Measurements from ENCODE around the gene HEYL. TPM values are rescaled to one million over a fixed set of nuclear protein-coding genes. Genes with fewer than 3 reads are reported as not detected.

Gene HEYL
- total RNA-seq, 4 donors from 2014 or later, result 11.4 to 19.2 (median 14.3) TPM

- WGBS, 2 donors, result 61 to 73% methylated on average over 8 of the region's 8 CpGs
- Histone ChIP-seq H3K27ac (peak overlapping the region in 1 of 4 donors; percentile 30), H3K4me3 (no peak overlapping the region), H3K4me1 (peaks cover 0 to 11% (median 0%) of the 10 kb centered on the region in 4 donors), H3K36me3 (peaks cover 0 to 27% (median 0%) of the 10 kb centered on the region in 3 donors), H3K27me3 (no peaks in the 10 kb centered on the region), H3K9me3 (no peaks in the 10 kb centered on the region)
- DNase-seq (ENCODE audit: low spot score in 2 of 2), result no peak
- no peak for TF ChIP-seq EP300 (IDR thresholded peaks at IDR 0.05)
- no peak for TF ChIP-seq CTCF (IDR thresholded peaks at IDR 0.05)
- no peak for TF ChIP-seq POLR2A (IDR thresholded peaks at IDR 0.05)
Measured at GRCh38 chr1:39625009-39625408, 14.4 kb downstream of the HEYL start.

GRCh38 chr1:39623053-39623452 is 16.4 kb downstream of the HEYL start:
- H3K27ac ChIP-seq, result no peak overlapping the region
- TF ChIP-seq CTCF (IDR thresholded peaks at IDR 0.05) (no peak), POLR2A (IDR thresholded peaks at IDR 0.05) (no peak), EP300 (IDR thresholded peaks at IDR 0.05) (no peak)
- no peak for DNase-seq (ENCODE audit: low spot score in 2 of 2)
- peaks cover 0 to 13% (median 0%) of the 10 kb centered on the region in 3 donors for H3K36me3 ChIP-seq
- peaks cover 0 to 11% (median 0%) of the 10 kb centered on the region in 4 donors for H3K4me1 ChIP-seq
- WGBS, 2 donors, result 50 to 64% methylated on average over 6 of the region's 6 CpGs
- no peak overlapping the region for H3K4me3 ChIP-seq
- H3K27me3 ChIP-seq, result no peaks in the 10 kb centered on the region
- H3K9me3 ChIP-seq, result no peaks in the 10 kb centered on the region

GRCh38 chr1:39622427-39622826 is 17.0 kb downstream of the HEYL start:
- 93% methylated on average over 3 of the region's 3 CpGs for WGBS, 2 donors
- DNase-seq (ENCODE audit: low spot score in 2 of 2), result no peak
- TF ChIP-seq POLR2A (IDR thresholded peaks at IDR 0.05), result no peak
- TF ChIP-seq EP300 (IDR thresholded peaks at IDR 0.05), result no peak
- no peak for TF ChIP-seq CTCF (IDR thresholded peaks at IDR 0.05)
- no peak overlapping the region for H3K4me3 ChIP-seq
- H3K4me1 ChIP-seq, result peaks cover 0 to 11% (median 0%) of the 10 kb centered on the region in 4 donors
- no peak overlapping the region for H3K27ac ChIP-seq
- peaks cover 0 to 9% (median 0%) of the 10 kb centered on the region in 3 donors for H3K36me3 ChIP-seq
- no peaks in the 10 kb centered on the region for H3K9me3 ChIP-seq
- H3K27me3 ChIP-seq, result no peaks in the 10 kb centered on the region

GRCh38 chr1:39620659-39621165 is 18.7 kb downstream of the HEYL start:
- Histone ChIP-seq H3K4me1 (peaks cover 0 to 11% (median 0%) of the 10 kb centered on the region in 4 donors), H3K4me3 (no peak overlapping the region), H3K27me3 (no peaks in the 10 kb centered on the region), H3K36me3 (no peaks in the 10 kb centered on the region), H3K27ac (no peak overlapping the region), H3K9me3 (no peaks in the 10 kb centered on the region)
- DNase-seq (ENCODE audit: low spot score in 2 of 2), result no peak
- TF ChIP-seq POLR2A (IDR thresholded peaks at IDR 0.05) (no peak), EP300 (IDR thresholded peaks at IDR 0.05) (no peak), CTCF (IDR thresholded peaks at IDR 0.05) (no peak)
- 90 to 91% methylated on average over 3 of the region's 3 CpGs for WGBS, 2 donors

- Histone ChIP-seq H3K4me3 (no peak overlapping the region), H3K4me1 (no peaks in the 10 kb centered on the region), H3K9me3 (no peaks in the 10 kb centered on the region), H3K27me3 (no peaks in the 10 kb centered on the region), H3K27ac (no peak overlapping the region), H3K36me3 (no peaks in the 10 kb centered on the region)
- no peak for DNase-seq (ENCODE audit: low spot score in 2 of 2)
- WGBS, 2 donors, result 87 to 93% methylated on average over 4 of the region's 4 CpGs
- TF ChIP-seq CTCF (IDR thresholded peaks at IDR 0.05), result no peak
- no peak for TF ChIP-seq POLR2A (IDR thresholded peaks at IDR 0.05)
- TF ChIP-seq EP300 (IDR thresholded peaks at IDR 0.05), result no peak
Measured at GRCh38 chr1:39617488-39618049, 21.9 kb downstream of the HEYL start.

Measured in tibial nerve (tissue), 4 donors.